ENCODE data around the gene ZBTB7A. TPM values are rescaled to one million over a fixed set of nuclear protein-coding genes. Genes with fewer than 3 reads are reported as not detected.

Gene ZBTB7A
- total RNA-seq, result 10 to 100 TPM; 10.8 to 72.9 (median 14.1) TPM

DNA sequence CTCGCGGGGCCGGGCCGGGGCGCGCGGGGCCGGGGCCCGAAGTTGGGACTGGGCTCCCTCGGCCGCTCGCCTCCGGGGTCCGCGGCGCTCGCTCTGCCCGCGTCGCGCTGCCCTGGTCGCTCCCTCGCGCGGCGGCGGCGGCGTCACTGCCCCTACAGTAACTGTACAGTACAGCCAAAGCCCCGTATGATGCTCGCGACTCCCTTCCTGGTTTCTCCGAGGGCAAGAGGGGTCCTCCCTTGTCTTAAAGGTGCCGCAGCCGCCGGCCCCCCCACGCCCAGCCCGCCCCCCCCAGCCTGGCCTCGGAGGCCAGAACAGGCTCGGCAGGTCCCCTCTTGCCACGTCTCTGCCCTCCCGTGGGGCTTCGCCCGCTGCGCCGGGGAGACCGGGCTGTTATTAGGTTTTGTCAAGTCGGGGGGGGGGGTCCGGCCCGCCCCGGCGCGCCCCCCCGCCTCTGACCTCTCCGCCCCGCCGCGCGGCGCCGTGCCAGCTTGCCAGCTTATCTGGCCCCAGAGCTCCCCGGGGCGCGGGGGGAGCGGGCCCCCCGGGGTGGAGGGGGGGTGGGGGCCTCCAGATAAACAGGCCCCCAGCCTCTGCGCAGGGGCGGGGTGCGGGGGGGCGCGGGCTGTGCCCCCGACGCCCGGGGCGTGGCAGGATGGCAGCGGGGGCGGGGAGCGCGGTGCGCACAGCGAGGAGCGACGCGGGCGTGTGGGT, at the start of gene ZBTB7A:
Gene ZBTB7A (minus strand): TSS at position 218 of the 714 bp plus-strand sequence. CDS start 11,667 bp downstream, outside the sequence.
- no peaks in the 10 kb centered on the region for H3K27me3 ChIP-seq
- H3K9me3 ChIP-seq, result no peaks in the 10 kb centered on the region
- H3K4me1 ChIP-seq, result peaks cover 11 to 18% of the 10 kb centered on the region in 2 donors
- peak within 1 kb of the TSS; percentile 96 to 98 for H3K4me3 ChIP-seq
- peak in 1 of 2 donors; percentile 42 for TF ChIP-seq POLR2A (IDR thresholded peaks at IDR 0.05)
- TF ChIP-seq, protein P1, sequence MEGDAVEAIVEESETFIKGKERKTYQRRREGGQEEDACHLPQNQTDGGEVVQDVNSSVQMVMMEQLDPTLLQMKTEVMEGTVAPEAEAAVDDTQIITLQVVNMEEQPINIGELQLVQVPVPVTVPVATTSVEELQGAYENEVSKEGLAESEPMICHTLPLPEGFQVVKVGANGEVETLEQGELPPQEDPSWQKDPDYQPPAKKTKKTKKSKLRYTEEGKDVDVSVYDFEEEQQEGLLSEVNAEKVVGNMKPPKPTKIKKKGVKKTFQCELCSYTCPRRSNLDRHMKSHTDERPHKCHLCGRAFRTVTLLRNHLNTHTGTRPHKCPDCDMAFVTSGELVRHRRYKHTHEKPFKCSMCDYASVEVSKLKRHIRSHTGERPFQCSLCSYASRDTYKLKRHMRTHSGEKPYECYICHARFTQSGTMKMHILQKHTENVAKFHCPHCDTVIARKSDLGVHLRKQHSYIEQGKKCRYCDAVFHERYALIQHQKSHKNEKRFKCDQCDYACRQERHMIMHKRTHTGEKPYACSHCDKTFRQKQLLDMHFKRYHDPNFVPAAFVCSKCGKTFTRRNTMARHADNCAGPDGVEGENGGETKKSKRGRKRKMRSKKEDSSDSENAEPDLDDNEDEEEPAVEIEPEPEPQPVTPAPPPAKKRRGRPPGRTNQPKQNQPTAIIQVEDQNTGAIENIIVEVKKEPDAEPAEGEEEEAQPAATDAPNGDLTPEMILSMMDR (IDR thresholded peaks at IDR 0.05), result no peak
- intact Hi-C loops (cut with DNase I; ENCODE audit: low total_unique reads), result no loop called here
- H3K36me3 ChIP-seq, result no peaks in the 10 kb centered on the region
- H3K27ac ChIP-seq, result peak within 1 kb of the TSS; percentile 98
- peak; percentile 75 to 88 for DNase-seq

DNA sequence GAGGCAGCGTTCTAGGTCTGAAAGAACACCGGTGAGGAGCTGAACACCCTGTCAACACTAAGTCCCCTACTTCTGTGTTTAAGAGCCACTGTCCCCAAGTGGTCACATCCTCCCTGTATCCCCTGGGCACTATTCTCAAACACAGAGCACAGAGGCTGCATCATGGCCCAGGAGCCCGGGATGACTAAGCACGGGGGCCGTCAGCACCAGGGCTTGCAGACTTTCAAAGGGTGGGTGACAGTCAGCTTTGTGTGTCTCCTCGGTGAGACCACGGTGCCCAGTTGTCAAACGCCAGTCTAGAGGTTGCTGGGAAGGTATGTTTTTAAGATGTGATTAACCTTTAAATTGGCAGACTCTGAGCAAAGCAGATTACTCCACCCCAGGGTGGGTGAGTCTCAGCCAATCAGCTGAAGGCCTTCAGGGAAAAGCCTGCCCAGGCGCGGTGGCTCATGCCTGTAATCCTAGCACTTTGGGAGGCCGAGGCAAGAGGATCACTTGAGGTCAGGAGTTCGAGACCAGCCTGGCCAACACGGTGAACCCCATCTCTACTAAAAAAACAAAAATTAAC, 49.2 kb upstream of the ZBTB7A start:
- no peak for DNase-seq
- intact Hi-C loops (cut with DNase I; ENCODE audit: low total_unique reads), result no loop called here
- TF ChIP-seq, protein P1 (IDR thresholded peaks at IDR 0.05), result no peak
- no peak for TF ChIP-seq POLR2A (IDR thresholded peaks at IDR 0.05)

DNA sequence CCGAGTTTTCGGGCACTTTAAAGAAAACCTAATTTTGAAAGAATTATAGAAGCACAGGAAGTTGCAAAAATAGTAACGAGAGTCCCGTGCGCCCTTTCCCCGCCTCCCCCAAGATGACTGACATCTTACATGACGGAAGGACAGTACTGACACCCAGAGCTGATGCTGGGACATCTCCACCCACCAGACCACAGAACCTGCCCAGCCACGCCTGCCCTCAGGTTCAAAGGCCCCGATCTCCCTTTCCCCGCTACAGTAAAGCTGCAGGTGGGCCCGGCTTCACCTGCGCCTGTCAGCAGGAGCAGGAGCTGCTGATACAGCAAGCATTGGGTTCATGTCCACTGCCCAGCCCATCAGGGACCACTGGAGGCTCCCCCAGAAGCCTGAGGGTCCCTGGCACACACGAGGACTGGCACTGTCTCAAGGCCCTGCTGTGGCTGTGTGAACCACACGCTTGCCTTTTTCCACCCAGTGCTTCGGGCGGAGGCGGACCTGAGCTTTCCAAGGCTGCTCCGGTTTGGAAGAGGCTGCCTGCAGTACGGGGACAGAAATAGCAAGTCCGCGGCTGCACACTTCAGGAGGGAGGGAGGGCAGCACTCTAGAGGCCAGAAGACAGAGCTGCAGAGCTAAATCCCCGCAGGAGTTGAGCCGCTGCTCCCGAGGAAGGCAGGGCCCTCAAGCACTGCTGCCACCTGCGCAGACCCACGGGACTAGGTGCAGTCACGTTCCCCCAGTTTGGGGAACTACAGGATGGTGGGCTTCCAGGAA, 48.5 kb upstream of the ZBTB7A start:
- Histone ChIP-seq H3K27ac (no peak overlapping the region), H3K4me3 (no peak overlapping the region), H3K4me1 (peaks cover 0 to 4% of the 10 kb centered on the region in 2 donors), H3K36me3 (no peaks in the 10 kb centered on the region), H3K27me3 (no peaks in the 10 kb centered on the region), H3K9me3 (no peaks in the 10 kb centered on the region)
- intact Hi-C loops (cut with DNase I; ENCODE audit: low total_unique reads), result no loop called here
- DNase-seq, result no peak
- TF ChIP-seq, protein P1 (IDR thresholded peaks at IDR 0.05), result no peak
- no peak for TF ChIP-seq POLR2A (IDR thresholded peaks at IDR 0.05)

More for the DNA sequence above, 49.2 kb upstream of the ZBTB7A start:
- Histone ChIP-seq H3K4me1 (peaks cover 0 to 4% of the 10 kb centered on the region in 2 donors), H3K9me3 (no peaks in the 10 kb centered on the region), H3K36me3 (no peaks in the 10 kb centered on the region), H3K27me3 (no peaks in the 10 kb centered on the region), H3K4me3 (no peak overlapping the region), H3K27ac (no peak overlapping the region)

DNA sequence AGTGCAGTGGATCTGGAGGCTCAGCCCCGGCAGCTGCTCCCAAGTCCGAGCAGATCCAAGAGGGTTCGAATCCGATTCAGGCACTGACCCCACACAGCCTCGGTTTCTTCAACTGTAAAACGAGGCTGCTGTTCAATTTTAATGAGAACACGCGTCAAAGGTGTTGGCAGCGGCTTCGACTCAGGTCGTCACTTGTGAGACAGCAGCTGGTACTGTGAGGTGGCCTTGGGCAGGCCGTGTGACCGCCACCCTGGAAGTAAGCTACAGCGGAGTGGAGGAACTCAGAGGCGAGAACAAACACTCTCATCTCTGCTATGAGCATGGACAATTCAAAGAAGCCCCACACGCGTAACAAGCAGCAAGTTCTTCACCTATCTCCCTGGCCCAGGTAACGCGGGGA, 47.5 kb upstream of the ZBTB7A start:
- no peak for TF ChIP-seq POLR2A (IDR thresholded peaks at IDR 0.05)
- TF ChIP-seq, protein P1 (IDR thresholded peaks at IDR 0.05), result no peak
- DNase-seq, result no peak
- Histone ChIP-seq H3K4me1 (peaks cover 0 to 4% of the 10 kb centered on the region in 2 donors), H3K27ac (no peak overlapping the region), H3K36me3 (no peaks in the 10 kb centered on the region), H3K27me3 (no peaks in the 10 kb centered on the region), H3K4me3 (no peak overlapping the region), H3K9me3 (no peaks in the 10 kb centered on the region)
- intact Hi-C loops (cut with DNase I; ENCODE audit: low total_unique reads), result no loop called here
